MM.1S (cell line): Measurements from ENCODE around the gene CTNND1.

ENCODE experiments used
- DNase-seq: peaks from one replicate; pipeline ENCODE4 v3.0.0-alpha.2; 2015
- H2AFZ ChIP-seq: fragments of 300-600 bp; sonication (generic); 2 replicates; pipeline ENCODE4 v1.6.0; 2016; ENCODE audit warnings: antibody characterized with exemption, low read length
- H3F3A ChIP-seq: fragments of 300-600 bp; sonication (generic); 2 replicates; pipeline ENCODE4 v1.6.1; 2016; ENCODE audit warnings: mild to moderate bottlenecking, antibody characterized with exemption, low read length, moderate library complexity, mixed read lengths; ENCODE audit not compliant: insufficient read depth
- H3K27ac ChIP-seq: fragments of 300-600 bp; sonication (generic); 2 replicates; pipeline ENCODE4 v1.5.1; 2016; ENCODE audit warnings: mild to moderate bottlenecking, low read length
- H3K27me3 ChIP-seq: fragments of 300-600 bp; sonication (generic); replicated peaks from 2 replicates; pipeline ENCODE4 v1.6.0; 2016; ENCODE audit warnings: low read length; ENCODE audit not compliant: insufficient read depth
- H3K36me3 ChIP-seq: fragments of 300-600 bp; sonication (generic); replicated peaks from 2 replicates; pipeline ENCODE4 v1.6.1; 2016; ENCODE audit warnings: mild to moderate bottlenecking, low read length, mixed read lengths; ENCODE audit not compliant: insufficient read depth
- H3K4me1 ChIP-seq: fragments of 300-600 bp; sonication (generic); 2 replicates; pipeline ENCODE4 v1.6.1; 2016; ENCODE audit warnings: low read length, mixed read lengths
- H3K4me2 ChIP-seq: fragments of 300-600 bp; sonication (generic); 2 replicates; pipeline ENCODE4 v1.6.0; 2016; ENCODE audit warnings: low read depth, low read length
- H3K4me3 ChIP-seq: fragments of 300-600 bp; sonication (generic); 2 replicates; pipeline ENCODE4 v1.5.1; 2016; ENCODE audit warnings: low read length, mixed read lengths
- H3K79me2 ChIP-seq: fragments of 300-600 bp; sonication (generic); 2 replicates; pipeline ENCODE4 v1.6.1; 2016; ENCODE audit warnings: mixed run types, low read length, mixed read lengths
- H3K9ac ChIP-seq: fragments of 300-600 bp; sonication (generic); 2 replicates; pipeline ENCODE4 v1.6.1; 2016; ENCODE audit warnings: low read length, mixed read lengths
- H3K9me2 ChIP-seq: fragments of 300-600 bp; sonication (generic); replicated peaks from 2 replicates; pipeline ENCODE4 v1.6.1; 2016; ENCODE audit warnings: mild to moderate bottlenecking, low read length, mixed read lengths; ENCODE audit not compliant: insufficient read depth
- H3K9me3 ChIP-seq: fragments of 300-600 bp; sonication (generic); replicated peaks from 2 replicates; pipeline ENCODE4 v1.6.1; 2016; ENCODE audit warnings: mild to moderate bottlenecking, low read length, mixed read lengths; ENCODE audit not compliant: insufficient read depth
- H4K20me1 ChIP-seq: fragments of 300-600 bp; sonication (generic); 2 replicates; pipeline ENCODE4 v1.6.1; 2016; ENCODE audit warnings: mild to moderate bottlenecking, low read length, moderate library complexity, mixed read lengths; ENCODE audit not compliant: insufficient read depth
- EZH2 ChIP-seq: fragments of 300-600 bp; sonication (generic); optimal IDR thresholded peaks from 2 replicates; pipeline ENCODE3; 2017; ENCODE audit warnings: low read depth, mild to moderate bottlenecking, antibody characterized with exemption, low read length, mixed read lengths
- EZH2phosphoT487 ChIP-seq: fragments of 300-600 bp; sonication (generic); IDR thresholded peaks from 2 replicates; pipeline ENCODE4 v1.6.1; 2018; ENCODE audit warnings: antibody characterized with exemption, low read length
- TF ChIP-seq, protein P1 (sequence below): fragments of 300-600 bp; sonication (generic); IDR thresholded peaks from 2 replicates; pipeline ENCODE4 v1.5.1; 2016; ENCODE audit warnings: antibody characterized with exemption, low read length, mixed read lengths

CTNND1 gene

GRCh38 chr11:57842873-57843272, 81.3 kb downstream of the CTNND1 start:
- Histone ChIP-seq H3K27ac (peak overlapping the region; percentile 6; the same call in 1 of the 2 replicates), H3F3A (no peaks in the 10 kb centered on the region), H3K4me1 (no peaks in the 10 kb centered on the region), H3K36me3 (no peaks in the 10 kb centered on the region), H2AFZ (no peak overlapping the region), H3K9ac (no peak overlapping the region), H3K9me2 (no peaks in the 10 kb centered on the region), H3K4me2 (no peak overlapping the region), H3K4me3 (no peak overlapping the region), H4K20me1 (no peaks in the 10 kb centered on the region), H3K9me3 (no peaks in the 10 kb centered on the region), H3K79me2 (no peaks in the 10 kb centered on the region), H3K27me3 (no peaks in the 10 kb centered on the region)
- peak; percentile 18 for DNase-seq
- TF ChIP-seq, protein P1, sequence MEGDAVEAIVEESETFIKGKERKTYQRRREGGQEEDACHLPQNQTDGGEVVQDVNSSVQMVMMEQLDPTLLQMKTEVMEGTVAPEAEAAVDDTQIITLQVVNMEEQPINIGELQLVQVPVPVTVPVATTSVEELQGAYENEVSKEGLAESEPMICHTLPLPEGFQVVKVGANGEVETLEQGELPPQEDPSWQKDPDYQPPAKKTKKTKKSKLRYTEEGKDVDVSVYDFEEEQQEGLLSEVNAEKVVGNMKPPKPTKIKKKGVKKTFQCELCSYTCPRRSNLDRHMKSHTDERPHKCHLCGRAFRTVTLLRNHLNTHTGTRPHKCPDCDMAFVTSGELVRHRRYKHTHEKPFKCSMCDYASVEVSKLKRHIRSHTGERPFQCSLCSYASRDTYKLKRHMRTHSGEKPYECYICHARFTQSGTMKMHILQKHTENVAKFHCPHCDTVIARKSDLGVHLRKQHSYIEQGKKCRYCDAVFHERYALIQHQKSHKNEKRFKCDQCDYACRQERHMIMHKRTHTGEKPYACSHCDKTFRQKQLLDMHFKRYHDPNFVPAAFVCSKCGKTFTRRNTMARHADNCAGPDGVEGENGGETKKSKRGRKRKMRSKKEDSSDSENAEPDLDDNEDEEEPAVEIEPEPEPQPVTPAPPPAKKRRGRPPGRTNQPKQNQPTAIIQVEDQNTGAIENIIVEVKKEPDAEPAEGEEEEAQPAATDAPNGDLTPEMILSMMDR: no peak
- TF ChIP-seq EZH2phosphoT487: no peak
- TF ChIP-seq EZH2: no peak

- no peak overlapping the region for H2AFZ ChIP-seq
- TF ChIP-seq EZH2: no peak
- no peak for TF ChIP-seq EZH2phosphoT487
- TF ChIP-seq, protein P1: no peak
- H3F3A ChIP-seq: no peaks in the 10 kb centered on the region
- H3K9me2 ChIP-seq: no peaks in the 10 kb centered on the region
- H3K4me3 ChIP-seq: no peak overlapping the region
- no peaks in the 10 kb centered on the region for H4K20me1 ChIP-seq
- no peak overlapping the region for H3K9ac ChIP-seq
- no peaks in the 10 kb centered on the region for H3K27me3 ChIP-seq
- H3K79me2 ChIP-seq: no peaks in the 10 kb centered on the region
- no peak for DNase-seq
- H3K27ac ChIP-seq: no peak overlapping the region
- no peaks in the 10 kb centered on the region for H3K36me3 ChIP-seq
- no peaks in the 10 kb centered on the region for H3K9me3 ChIP-seq
- H3K4me2 ChIP-seq: no peak overlapping the region
- no peaks in the 10 kb centered on the region for H3K4me1 ChIP-seq
Observed at GRCh38 chr11:57867966-57868365, 106.4 kb downstream of the CTNND1 start.

DNA sequence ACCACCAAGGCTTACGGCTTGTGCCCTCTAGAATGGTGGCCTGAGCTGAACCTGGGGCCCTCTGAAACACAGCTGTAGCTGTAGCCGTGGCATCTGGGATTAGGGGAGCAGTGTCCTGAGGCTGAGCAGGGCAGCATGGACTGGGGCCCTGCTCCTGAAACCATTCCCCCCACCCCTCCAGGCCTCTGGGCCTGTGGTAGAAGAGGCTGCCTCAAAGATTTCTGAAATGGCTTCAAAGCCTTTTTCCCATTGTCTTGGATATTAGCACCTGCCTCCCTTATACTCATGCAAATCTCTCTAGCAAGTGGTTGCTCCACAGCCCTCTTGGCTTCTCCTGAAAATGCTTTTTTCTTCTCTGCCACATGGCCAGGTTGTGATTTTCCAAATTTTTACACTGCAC, 106.9 kb downstream of the CTNND1 start:
- H3K27ac ChIP-seq: no peak overlapping the region
- no peaks in the 10 kb centered on the region for H3K9me3 ChIP-seq
- H3K9me2 ChIP-seq: no peaks in the 10 kb centered on the region
- H2AFZ ChIP-seq: no peak overlapping the region
- no peak overlapping the region for H3K9ac ChIP-seq
- no peak overlapping the region for H3K4me2 ChIP-seq
- H3F3A ChIP-seq: no peaks in the 10 kb centered on the region
- H3K4me3 ChIP-seq: no peak overlapping the region
- H3K27me3 ChIP-seq: no peaks in the 10 kb centered on the region
- H4K20me1 ChIP-seq: no peaks in the 10 kb centered on the region
- no peaks in the 10 kb centered on the region for H3K79me2 ChIP-seq
- no peaks in the 10 kb centered on the region for H3K4me1 ChIP-seq
- DNase-seq: no peak
- TF ChIP-seq EZH2phosphoT487 (no peak), EZH2 (no peak)
- TF ChIP-seq, protein P1: no peak
- no peaks in the 10 kb centered on the region for H3K36me3 ChIP-seq
